Hematopoietic multipotent progenitor cell treated with erythropoietin and hydrocortisone succinate and interleukin-3 and kit ligand, for 4 days (in vitro differentiated cells): ENCODE measurements around the gene STX7.

Experiments
- DNase-seq: peaks from one replicate; pipeline ENCODE4 v3.0.0-alpha.2; 2015

The STX7 gene

DNA sequence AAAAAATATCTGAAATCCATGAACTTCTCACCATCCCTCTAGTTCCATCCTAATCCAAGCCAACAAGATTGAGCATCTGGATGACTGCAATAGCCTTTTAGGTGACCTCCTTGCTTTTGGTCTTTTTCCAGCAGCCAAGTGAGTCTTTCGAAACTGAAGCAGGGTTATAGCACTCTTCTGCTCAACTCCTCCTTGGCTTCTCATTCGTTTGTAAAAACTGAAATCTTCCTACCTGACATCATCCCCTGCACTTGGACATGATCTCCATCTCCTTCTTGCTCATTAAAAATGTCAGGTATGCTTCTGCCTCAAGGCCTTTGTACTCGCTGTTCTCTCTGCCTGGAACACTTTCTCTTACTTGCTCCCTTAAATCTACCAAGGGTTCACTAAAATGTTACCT is 46.0 kb downstream of the STX7 start:
- DNase-seq: no peak

DNA sequence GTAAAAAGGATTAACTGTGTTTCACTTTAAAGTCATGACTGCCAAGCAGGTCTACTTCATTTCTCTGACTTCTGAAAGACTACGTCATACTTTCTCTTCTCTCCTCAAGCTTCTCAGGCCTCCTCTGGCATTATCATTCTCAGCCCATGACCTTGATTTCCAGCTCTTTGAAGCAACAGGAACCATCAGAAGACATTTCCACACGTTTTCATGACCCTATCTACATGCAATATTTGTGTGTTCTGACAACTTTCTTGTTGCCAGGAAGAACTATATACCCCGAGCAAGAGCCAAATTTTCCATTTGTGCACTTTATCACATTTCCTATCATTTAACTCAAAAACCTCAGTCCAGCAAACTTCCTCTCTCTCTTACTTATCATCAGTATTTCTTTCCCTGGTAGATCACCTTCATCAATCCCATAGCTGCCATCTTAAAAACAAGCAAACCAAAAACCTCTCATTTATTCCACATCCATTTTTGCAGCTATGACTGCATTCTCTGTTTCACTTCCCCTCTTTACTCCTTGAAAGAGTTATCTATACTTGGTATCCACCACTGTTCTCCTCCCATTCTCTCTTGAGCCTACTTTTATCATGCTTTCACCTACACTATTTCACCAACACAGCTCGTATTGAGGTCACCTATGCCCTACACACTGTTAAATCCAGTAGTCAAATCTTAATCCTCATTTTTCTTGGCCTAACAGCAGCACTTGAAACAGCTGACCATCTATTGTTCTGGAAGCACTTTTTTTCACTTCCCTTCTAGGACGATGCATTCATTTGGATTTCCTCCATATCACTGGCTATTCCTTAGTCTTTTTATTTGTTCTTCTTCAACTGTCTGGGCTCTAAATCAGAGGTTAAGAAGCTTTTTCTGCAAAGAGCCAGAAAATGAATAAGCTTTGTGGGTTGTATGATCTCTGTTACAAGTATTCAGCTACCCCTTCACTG is 47.1 kb downstream of the STX7 start:
- no peak for DNase-seq

DNA sequence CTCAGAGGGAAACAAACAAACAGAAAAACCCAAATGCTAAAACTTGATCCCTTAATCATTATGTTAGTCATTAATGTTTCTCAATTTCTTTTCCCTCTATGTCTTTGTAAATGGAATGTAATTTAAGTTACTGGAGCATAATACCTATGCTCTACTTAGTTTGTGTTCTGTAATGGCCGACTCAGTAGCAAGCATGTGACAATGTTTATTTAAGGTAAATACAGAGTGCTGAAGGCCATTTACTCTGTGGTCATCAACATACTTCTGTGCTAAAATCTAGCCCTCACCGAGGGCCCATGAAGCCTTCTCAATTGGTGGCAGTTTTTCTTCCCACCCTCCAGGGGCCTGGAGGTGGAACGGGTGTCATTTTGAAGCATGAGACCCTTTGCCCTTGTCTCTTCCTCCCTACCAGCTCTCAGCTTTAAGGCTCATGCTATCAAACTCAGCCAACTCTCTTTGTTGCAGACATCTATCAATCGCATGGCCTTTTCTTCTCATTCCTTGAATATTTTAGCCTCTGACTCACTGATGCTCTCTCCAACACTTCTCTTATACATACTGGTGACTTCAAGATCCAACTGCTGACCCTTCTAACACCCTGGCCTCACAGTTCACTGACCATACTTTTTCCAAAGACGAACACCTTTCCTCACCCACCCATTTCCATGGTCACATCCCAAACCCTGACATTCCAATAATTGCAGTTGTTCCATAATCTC is 48.2 kb downstream of the STX7 start:
- DNase-seq: no peak

DNA sequence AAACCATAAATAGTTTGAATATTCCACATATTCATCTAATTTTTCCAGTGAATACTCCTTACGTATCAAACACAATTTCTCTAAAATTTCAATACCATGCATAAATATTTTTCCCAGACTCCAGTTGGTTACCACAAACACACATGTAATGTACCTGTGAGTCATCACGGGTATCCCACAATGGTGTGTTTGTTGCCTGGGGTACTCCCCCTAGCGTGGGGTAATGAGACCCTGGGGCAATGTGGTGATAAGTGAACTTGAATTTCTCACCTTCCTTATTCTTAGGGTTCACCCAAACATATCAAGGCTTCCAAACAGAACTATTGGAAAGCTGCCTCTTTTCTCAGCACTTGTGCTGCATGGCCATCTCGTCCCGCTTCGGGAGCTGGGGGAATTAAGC is 51.0 kb downstream of the STX7 start:
- no peak for DNase-seq

DNA sequence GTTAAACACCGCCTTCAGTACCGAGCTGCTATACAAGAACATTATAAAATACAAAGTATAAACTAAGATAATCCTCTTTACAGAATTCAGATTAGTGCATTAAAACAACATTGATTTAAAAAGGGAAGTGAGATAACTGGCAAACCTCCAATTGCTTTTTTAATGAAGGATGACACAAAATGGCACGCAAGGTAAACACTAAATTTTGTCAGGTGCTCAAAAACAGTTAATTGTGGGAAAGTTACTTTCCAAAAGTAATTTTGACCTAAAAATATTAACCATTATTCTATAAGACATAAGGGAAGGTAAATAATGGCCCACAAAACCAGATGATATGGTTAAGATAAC is 53.3 kb downstream of the STX7 start:
- no peak for DNase-seq

DNA sequence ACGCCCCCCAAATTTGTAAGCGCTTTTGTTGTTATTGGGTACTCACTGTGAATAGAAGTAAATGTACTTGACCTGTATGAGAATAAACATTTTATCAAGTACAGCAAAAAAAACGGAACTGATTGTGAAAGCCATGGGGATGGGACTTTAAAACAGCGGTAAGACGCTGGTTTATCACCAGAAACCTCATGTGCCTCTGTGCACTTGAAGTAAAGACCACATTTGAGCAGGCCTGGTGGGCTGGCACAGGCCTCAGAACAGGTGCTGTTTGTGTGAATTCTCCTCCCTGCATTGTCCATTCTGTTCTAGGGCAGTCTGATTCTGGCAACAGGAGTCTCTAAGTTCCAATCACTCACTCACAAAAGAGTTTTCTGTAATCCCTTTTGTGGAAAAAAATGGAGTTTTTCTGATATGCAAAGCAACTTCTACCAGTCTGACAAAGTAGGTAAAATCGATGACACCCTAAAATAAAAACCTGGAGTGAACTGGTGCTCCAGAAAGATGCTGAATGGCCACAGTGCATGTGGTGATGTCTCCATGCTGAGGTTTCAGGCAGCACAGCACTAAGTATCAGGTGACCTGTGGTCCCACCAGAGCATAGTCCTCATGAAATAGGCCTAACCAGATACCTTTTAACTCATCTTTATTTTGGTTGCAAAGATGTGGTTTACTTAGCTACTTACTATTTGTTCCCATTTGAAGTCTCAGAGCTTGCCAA is 53.9 kb downstream of the STX7 start:
- DNase-seq: no peak

DNA sequence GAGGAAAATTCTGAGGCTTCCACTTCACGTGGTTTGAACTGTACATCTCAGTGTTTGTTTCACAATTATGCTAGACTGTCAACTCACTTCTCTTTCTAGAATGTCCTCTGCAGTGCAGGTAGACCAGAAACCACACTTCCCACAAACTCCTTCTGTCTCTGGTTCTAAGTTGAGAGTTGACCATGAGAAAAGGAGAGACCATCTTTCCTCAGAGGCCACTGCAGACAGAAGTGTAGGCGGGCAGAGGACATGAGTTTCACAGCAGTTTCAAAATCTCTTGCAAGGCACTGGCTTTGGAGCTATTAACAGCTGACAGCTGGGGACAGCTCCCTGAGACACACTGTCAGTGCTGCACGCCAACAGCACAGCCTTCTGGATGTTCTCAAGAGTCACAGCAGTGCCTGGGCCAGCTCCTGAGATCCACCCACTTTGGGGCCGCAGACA is 56.2 kb downstream of the STX7 start:
- peak; percentile 34 for DNase-seq

DNA sequence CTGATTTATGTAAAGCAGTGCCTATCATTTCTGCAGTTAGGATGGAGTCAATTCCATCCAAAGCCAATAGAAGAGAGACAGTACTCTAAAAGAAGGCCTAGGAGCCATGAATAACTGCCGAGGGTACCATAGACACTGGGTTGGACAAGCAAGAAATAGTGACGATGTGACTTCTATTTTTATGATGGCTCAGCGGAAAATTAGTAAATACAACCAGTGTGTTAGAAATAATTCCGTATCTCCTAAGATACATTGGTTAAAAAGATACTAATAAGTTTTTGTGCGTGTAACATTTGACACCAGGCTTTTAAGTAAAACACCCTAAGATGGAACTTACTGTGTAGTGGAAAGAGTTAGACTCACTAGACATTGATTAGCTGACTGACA is 66.1 kb downstream of the STX7 start:
- no peak for DNase-seq

DNA sequence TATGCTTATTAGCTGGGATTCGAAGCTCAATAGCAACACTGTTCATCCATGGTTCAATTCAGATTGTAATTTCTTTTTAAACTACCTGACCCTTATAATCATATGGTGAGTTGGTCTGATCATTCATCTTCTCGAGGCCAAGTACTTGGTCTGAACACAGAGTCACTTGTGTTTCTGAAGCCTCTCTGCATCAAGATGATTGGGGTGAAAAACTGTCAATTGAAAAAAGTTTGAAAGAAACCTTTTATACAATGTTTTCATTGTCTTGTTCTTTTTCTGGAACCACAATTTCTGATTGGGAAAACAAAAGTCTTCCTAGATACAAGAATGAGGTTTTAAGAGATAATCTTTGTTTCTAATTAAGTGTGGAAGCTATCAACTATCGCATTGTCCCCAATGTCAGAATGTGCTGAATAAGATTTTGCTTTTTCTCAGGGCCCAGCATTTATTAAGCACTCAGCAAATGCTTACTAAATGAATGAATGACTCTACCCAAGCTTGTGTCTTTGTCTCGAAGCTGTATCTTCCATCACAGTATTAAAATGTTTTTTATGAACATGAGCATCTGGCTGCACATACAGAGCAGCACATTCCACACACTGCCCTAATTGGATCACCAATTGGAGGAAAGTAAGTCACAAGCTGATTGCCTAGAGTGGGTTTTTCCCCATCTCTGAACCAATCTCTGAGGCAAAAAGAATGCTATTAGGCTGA is 66.6 kb downstream of the STX7 start:
- DNase-seq: no peak

DNA sequence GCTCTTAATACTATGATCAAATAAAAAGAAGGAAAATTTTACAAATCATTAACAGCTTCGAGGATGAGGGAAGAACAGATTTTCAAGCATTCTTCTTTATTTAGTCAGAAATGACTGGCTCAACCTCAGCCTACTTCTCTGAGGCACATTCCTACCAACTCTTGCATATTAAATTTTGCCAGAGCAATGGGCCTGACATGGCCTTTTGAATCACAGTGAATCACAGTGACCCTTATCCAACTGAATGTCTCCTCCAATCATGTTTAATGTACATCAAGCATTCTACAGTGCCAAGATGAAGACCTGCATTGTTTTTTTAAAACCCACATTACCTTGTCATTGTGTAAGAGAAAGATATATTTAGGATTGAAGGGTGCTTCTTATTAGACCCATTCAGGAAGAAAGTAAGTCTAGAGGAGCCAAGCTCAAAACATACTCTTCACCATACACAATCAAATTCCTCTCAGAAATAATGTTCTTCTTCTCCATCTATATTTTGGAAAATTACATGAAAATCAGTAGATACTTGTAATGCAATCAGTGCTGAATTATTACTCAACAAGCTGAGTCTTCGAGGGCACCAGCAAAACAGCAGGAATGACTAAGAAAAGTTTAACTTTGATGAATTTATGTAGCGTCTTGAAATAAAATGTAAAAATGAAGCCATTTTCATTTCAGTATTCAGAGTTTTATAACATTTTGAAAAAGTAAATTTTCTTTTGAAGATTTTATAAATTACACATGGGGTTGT is 67.5 kb downstream of the STX7 start:
- no peak for DNase-seq

DNA sequence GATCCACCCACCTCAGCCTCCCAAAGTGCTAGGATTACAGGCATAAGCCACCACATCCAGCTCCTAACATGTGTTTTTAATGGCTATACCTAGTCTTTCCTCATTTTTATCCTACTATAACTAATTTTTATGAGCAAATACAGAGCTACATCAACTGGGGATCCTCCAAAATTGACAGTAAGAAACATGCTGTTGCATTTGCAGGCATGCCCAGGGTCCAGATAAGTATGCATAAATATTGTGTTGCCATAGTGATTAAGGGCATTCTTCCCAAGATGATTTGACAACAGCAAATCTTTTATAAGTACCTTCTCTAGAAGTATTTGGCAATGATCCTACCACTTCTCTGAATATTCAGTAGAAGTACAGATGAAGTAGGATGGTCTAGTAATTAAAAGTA is 69.7 kb downstream of the STX7 start:
- no peak for DNase-seq

DNA sequence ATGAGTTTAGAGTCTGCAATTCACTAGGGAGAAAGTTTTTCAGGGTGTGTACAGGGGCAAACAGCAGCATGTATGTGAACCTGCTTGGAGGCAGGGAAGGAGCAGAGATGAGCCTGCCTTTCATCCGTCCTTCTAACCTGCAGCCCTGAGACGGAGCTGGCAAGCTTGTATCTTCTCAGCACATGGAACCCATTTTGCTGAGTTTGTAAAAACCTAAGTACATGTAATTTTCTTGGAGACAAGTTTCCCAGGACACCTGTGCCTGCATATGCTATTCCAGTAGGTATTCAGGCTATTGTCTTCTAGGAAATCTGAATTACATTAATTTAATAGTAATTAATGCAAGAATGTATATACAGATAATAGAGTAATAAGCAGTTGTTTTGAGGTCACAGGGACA is 82.8 kb downstream of the STX7 start:
- no peak for DNase-seq

DNA sequence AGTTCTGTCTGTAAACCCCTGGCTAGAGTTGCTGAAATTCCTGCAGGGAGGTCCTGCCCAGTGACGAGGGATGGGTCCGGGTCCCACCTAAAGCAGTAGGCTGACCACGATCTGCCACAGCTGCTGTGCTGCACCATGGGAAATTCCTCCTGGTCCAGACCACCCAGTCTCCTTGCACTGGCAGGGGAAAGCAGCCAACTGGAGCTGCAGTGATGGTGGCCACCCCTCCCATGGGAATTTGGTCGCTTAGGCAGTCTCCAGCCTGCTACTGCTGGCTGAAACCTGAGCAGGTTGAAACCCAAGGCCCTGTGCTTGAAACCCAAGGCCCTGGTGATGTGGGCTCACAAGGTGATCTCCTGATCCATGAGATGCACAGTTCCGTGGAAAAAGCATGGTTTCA is 87.7 kb downstream of the STX7 start:
- no peak for DNase-seq

DNA sequence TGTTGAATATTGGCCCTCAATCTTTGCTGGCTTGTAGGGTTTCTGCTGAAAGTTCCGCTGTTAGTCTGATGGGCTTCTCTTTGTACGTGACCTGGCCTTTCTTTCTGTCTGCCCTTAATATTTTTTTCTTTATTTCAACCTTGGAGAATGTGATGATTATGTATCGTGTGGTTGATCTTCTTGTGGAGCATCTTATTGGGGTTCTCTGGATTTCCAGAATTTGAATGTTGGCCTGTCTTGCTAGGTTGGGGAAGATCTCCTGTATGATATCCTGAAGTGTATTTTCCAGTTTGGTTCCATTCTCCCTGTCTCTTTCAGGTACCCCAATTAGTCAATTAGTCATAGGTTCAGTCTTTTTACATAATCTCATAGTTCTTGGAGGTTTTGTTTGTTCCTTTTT is 89.1 kb downstream of the STX7 start:
- no peak for DNase-seq

DNA sequence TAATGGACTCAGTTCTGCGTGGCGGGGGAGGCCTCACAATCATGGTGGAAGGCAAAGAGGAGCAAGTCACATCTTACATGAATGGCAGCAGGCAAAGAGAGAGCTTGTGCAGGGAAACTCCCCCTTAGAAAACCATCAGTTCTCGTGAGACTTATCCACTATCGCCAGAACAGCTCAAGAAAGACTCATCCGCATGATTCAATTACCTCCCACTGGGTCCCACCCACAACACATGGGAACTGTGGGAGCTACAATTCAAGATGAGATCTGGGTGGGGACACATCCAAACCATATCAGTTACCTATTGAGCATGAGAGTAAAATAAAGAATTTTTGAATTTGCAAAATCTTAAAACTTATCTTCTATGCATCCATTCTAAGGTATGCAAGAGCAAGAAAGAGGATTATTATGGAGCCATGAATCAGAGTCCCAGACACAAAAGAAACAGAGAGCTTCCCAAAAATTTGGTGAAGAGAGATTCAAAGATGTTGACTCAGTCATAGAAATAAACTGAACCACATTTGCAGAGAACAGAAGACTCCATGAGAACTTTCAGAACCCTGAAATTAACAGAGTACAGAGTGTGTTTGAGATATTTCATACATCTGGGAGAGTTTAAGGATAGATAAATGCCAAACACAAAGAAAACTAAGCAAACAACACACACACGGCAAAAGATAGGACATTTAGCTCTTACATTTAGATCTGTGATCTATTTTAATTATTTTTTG is 94.5 kb downstream of the STX7 start:
- no peak for DNase-seq

DNA sequence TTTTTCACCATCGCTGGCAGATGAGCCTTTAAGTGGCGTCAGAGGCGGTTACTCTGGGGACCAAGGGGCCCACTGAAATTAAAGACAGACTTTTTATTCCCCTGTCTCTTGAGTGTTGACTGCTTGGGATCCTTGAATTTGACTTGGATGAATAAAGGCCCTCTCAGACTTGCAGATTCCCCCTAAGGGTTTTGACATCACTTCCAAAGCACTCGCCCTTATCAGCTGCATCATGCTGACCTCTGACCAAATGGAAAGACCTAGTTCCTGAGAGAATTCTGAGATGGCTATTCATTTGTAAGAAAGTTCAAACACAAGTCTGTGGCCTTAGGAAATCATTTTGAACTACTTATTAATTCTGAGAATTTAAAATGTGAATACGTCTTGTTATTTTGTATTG is 98.2 kb downstream of the STX7 start:
- no peak for DNase-seq

DNA sequence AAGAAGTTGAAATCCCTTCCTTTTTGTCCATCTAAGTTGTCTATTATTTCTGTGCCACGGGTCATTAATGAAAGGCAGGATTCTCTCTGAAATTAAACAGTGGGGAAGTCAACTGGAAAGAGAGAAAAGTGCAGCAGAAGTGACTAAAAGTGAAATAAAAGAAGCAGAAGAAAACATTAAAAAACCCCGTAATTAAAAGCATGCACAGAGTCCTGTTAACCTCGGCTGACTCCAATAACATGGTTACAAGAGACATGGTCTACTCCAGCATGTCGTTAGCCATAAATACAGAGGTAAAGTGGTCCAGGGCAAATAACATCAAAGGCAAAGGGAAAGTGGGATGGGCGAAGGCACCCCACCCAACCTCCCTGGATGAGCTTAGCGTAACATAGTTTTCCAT is 98.6 kb downstream of the STX7 start:
- no peak for DNase-seq

DNA sequence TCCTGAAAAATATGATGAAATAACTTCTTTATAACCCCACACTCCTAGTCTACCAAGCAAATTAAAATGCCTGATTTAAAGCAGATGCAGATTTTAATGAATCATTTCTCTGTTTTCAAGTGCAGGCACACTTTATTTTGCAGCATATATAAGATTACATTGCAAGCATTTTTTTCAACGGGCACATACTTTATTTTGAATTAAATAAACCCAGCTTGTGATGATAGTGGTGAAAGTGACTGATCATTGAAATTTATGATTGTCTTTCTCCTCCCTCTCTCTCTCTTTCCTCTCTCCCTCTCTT is 99.5 kb downstream of the STX7 start:
- DNase-seq: no peak

DNA sequence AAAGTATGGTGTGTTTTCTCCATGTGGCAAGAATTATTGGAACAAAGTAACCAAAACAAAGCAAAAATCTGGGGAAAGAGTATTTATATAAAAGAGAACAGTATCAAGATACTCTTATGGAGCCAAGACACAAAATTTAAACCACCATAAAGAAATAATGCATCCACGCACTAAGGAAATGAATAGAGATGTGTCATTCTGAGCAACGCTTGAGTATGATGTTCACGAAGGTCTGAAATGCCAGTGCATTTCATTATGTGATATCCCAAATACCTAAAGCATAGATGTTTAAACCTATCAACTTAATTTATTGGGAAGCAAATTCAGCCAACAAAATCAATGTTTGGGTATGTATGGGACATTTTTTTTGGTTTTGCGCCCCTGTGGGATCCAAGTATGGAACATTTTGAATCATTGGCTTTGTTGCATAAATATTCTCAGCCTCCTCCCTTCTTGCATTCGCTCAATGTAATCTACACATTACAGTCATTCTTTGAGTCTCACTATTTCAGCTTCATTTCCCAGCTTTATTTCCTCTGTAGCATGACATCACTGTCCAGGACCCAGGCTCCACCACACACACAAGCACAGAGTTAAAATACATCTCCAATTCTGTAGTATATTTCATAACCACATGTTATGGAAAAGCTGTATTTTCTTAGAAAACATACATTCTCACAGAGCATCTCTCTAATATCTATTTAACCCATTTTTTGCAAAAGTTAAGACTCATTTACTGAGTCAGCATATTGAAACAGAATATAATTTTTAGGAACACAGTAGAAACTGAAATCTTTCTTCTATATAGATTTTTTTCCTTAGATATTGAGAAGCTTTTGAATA is 100.0 kb downstream of the STX7 start:
- no peak for DNase-seq

DNA sequence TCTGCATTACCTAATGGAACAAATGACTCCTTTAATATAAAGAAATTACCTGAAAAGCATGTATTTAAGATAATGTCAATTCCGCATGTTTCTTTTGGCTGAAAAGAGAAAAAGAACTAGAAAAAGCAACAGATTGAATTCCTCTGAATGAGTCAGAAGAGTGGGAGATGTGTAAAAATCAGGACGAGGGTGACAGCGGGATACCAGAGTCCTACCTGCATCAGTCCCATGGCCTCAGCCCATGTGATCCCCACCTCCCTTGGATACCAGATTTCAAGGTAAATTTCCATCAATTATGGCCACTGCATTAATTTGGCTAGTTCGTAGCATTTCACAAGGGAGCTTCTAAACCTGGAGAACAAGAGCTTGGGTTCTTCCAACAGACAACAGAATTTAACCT is 101.6 kb downstream of the STX7 start:
- no peak for DNase-seq

DNA sequence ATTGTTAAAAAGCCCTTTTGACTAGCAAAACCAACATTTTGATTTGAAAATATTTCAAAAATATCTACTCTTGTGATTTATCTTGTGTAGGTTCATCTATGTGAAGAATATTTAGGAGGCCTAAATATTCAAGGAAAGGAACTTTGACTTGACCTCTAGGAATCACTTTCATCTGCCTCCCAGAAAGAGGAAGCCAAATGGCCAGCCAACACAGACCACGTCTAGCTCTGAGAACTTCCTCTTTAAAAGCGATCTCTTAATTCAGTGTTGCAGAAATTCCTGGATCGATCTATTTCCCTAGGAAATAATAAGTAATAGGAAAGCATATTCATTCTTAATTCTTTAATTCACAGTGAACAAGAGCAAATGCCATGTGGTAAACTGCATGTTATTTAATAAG is 102.1 kb downstream of the STX7 start:
- peak; percentile 15 for DNase-seq
